ENCODE measurements around the gene LBX1. TPM values are rescaled to one million over a fixed set of nuclear protein-coding genes. Genes with fewer than 3 reads are reported as not detected.

LBX1 gene
- total RNA-seq, 1 donor from 2014 or later: not detected

GRCh38 chr10:101244321-101245050 lies 15.2 kb upstream of the LBX1 start:
- DNase-seq (ENCODE audit: low read depth in 2 of 2): no peak

DNA sequence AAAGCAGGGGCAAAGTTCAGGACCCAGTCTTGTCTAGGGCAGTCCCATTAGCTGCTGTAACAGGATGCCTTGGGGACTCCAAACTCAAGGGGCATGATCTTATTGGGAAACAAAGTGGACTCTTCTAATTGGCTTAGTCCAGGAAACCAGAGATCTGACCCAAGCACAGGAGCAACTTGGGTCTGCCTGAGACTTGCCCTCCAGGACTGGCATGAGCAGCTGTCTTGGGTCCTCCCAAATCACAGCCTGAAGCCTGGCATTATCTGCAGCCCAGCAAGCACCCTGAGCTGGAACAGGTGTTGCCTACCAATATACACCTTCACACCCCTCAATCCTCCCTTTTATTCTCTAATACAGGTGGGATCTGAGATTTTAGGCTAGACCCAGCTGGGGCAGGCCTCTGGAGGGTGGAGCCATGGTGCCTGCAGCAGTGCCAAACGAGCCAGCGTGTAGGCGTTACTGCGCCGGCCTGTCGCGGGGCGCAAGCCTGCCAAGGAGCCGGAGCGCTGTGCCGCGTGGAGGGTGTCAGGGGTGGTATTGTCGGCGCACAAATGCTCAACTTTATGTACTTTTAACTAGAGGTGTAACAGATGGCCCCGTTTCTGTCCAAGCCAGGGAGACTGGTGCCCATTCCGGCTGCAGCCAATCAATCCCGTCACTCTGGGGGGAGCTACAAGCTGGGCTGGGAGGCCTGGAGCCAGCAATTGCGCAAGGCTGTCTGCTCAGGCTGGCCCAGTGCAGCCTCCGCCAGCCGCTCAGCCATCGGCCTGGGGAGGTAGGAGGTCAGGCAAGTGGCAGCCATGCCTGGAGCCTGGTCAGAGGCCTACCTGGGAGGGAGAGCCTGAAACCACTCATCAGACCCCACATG lies 12.8 kb upstream of the LBX1 start:
- no peak for DNase-seq (ENCODE audit: low read depth in 2 of 2)

DNA sequence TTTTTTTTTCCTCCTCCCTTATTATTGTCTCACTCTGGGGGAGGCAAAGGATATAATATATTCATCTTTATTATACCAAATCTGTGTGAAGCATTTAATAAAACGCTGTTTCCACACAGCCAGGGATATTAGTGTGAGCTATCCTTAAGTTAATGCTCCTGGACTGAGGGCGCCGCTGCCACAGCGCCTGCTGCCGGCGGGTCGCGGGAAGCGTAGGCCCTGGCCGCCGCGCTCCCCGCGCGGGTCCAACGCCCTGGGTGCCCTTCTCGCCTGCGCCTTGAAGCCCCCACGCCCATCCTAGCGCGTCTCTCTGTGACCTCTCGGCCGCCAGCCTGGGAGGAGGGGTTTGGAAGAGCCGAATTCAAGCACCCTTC lies 9.5 kb upstream of the LBX1 start:
- DNase-seq (ENCODE audit: low read depth in 2 of 2): peak in 1 of 2 donors; percentile 43

DNA sequence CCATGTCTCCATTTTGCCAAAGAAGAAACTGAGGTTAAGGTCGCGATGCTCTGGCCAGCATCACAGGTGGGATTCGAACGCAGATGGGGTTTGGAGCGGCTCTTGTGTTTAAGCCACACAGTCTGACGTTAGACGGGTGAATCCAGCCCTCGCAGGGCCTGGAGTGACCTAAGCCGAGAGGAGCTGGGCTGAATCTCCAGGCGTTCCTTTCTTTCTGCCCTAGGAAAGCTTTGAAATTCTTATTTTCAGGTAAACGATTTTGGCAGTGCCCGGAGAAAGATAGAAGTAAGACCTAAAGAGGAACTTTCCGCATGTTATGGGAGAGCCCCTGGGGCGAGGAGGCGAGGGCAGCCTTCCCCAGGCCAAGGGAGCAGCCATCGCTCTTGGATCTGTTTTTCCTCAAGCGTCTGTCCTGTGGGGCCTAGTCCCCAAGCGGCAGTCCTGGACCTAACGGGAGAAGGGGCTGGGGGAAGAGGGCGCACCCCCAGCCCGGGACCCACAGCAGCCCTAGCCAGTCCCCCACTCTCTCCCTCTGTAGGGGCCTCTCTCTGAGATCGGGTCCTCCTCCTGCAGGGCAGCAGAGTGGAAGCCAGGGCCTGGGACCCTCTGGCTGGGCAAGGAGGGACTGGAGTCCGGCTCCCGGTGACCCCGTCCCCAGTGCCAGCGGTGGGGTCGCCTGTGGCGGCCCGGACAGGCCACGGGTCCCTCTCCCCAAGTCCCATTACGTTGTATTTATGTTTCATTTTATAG lies 8.9 kb upstream of the LBX1 start:
- no peak for DNase-seq (ENCODE audit: low read depth in 2 of 2)

DNA sequence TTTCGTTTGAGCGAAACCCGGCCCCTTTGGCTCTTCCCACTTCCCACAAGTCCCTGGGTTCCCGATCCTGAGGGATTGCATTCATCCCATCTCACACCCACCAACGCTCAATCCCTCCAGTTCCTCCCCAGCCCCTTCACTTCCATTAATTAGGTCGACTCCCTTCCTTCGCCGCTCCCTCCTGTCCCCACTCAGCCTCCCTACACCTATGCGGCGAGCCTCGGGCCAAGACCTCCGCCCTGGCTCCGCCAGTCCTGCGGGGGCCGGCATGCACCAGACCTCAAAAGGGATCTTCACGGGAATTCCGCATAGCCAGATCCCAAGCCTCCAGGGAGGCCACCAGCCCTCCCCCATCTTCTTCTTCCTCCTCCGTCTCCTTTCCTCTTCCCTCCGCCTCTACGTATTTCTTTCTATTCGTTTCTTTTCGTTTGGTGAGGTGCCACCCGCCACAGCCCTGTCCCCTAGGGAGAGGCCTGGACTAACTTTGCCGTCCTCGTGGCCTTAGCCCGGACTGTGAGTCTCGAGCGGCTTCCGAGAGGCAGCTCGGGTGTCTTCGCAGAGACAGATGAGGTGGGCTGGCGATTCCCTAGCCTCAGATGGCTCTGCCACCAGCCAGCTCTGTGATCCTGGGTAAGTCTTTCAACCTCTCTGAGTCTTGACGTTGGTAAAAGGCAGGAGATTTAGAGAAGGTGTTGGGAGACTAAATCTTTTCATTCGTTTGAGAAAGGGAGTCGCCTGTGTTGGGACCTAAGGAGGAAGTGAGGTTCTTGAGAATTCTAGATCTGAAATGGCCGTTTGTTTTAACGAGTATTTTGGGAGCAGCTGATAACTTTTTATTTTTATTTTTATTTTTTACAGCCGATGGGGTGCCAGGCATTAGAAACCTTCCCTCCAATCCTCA lies 8.1 kb upstream of the LBX1 start:
- DNase-seq (ENCODE audit: low read depth in 2 of 2): no peak

DNA sequence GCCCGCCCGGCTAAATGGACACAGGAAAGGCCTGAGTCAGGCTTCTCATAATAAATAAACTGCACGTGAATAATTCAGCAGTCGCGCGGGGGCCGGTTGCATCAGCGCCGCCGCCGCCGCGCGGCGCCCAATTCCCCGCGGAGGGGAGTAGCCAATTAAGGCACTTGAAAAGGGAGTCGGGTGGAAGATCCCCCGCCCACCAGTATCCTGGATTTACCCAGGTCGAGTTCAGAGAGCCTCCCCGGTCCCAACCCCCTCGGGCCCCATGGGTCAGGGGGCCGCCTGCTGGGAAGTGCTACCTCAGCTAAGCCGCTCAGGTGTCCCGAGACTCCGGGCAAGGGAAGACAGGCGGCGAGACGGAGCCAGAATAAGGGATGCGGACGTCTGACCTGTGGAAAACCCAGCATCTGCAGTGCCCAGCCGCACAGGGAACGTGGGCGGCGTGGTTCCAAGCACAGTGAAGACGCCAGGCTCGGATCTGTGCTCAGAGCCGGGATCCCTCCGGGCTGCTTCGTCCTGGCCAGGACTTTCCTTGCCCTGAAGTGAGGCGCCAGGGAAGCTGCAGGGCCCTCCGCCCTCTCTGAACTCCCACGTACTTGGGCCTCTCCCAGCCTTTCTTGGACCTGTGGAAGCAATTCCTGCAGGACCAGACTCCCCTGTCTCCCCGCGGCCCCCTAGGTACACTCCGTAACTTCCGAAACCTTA lies 7.3 kb upstream of the LBX1 start:
- DNase-seq (ENCODE audit: low read depth in 2 of 2): no peak

DNA sequence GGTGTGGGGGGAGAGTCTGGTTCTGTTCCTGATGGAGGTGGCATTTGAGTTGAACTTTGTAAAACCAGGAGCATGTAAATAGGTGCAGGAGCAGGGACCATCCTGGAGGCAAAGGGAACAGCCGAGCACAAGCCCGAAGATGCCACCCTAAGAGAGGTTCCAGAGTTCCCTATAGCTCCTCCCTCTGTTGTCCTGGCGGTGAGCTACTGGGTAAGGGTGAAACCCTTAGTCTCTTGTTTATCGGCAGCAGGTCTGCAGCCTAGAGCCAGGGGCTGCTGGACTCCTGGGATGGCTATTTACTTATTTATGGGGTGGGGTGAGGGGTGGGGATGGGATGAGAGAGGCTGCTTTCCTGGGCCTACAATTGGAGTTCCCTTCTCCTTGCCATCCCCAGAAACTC lies 6.5 kb upstream of the LBX1 start:
- DNase-seq (ENCODE audit: low read depth in 2 of 2): no peak

DNA sequence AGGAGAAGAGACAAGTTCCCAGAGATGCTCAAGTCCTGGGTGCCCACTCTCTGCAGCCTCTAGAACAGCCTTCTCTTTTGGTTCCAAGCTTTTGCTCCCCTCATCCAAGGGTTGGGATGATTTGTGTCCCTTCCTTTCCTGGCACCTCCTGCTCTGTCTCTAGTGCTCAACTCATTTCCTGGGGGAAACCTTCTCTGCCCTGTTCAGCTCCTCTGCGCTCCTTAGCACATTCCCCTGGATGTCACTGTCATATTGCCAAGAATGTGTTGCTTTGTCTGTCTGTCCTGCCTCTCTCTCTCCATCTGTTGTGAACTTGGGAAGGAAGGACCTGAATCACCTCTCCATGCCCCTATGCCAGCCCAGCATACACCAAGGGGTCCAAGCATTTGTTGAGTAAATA lies 5.1 kb upstream of the LBX1 start:
- no peak for DNase-seq (ENCODE audit: low read depth in 2 of 2)

DNA sequence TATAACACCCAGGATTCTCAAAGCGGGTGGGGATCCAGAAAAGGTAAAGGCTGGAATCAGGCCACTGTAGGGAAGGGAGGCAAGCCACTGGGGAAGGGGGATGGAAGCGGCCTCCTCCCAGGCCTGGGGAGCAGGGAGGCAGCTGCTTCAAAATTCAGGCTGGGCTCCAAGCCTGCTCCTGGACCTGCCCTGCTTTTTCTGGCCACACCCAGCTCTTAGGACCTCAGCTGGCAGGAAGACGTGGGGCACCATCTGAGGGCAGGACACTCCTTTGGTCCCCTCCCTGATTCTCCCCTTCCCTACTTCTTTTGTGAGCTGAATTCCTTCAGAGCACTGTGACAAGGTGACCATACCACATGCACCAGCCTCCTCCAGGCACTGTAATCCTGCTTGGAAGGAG lies 4.6 kb upstream of the LBX1 start:
- DNase-seq (ENCODE audit: low read depth in 2 of 2): no peak

- DNase-seq (ENCODE audit: low read depth in 2 of 2): no peak
Measured at GRCh38 chr10:101233443-101233842, 4.2 kb upstream of the LBX1 start.

GRCh38 chr10:101231912-101232689 lies 2.8 kb upstream of the LBX1 start:
- DNase-seq (ENCODE audit: low read depth in 2 of 2): no peak

GRCh38 chr10:101231092-101231491 lies 1.8 kb upstream of the LBX1 start:
- DNase-seq (ENCODE audit: low read depth in 2 of 2): no peak

DNA sequence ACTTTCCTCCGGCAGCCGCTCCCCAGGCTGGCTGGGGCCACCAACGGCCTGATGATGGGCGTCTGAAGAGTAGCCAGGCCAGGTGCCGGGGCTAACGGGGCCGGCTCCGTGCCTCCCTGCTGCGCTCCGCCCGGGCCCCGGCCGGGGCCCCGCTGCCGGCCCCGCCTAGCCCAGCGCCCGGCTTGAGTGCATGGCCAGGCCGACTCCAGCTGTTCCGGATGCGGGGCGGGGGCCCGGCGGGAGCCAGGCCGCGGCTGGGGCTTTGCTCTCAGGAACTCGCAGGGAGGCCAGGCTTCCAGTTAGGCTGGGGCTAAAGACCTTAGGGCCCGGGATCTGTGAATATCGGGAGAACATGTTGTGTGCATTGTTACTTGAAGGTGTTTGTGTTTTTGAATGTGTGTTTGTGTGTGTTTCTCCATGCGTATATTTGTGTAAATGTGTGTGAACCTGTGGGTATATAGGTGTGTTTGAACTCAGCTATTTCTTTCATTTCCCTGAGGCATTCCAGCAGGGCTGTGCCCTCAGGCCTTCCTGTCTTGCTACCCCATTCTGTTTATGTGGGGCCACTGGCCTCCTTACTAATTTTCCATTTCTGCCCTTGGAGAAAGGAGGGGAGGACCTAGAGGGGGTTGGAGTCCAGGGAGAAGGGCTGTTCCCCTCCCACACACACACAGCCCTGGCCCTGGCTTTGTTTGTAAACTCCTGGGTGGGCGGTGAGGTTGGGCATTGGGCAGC lies 1.1 kb upstream of the LBX1 start:
- no peak for DNase-seq (ENCODE audit: low read depth in 2 of 2)

DNA sequence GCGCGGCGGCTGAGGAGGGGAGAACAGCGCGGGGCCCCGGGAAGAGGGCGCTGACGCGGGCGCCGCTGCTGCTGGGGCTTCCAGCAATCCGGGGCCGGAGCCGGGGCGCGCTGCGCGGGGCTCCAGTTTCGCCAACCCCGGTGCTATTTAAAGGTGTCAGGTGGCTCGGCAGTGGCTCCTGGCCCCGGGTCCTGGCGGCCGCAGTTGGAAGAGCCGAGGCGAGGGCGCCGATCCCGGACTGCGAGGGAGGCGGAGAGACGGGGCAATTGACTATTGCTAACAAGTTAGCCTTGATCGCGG lies 347 bp downstream of the LBX1 start:
- DNase-seq (ENCODE audit: low read depth in 2 of 2): no peak

GRCh38 chr10:101228153-101228965 lies 904 bp downstream of the LBX1 start:
- no peak for DNase-seq (ENCODE audit: low read depth in 2 of 2)

DNA sequence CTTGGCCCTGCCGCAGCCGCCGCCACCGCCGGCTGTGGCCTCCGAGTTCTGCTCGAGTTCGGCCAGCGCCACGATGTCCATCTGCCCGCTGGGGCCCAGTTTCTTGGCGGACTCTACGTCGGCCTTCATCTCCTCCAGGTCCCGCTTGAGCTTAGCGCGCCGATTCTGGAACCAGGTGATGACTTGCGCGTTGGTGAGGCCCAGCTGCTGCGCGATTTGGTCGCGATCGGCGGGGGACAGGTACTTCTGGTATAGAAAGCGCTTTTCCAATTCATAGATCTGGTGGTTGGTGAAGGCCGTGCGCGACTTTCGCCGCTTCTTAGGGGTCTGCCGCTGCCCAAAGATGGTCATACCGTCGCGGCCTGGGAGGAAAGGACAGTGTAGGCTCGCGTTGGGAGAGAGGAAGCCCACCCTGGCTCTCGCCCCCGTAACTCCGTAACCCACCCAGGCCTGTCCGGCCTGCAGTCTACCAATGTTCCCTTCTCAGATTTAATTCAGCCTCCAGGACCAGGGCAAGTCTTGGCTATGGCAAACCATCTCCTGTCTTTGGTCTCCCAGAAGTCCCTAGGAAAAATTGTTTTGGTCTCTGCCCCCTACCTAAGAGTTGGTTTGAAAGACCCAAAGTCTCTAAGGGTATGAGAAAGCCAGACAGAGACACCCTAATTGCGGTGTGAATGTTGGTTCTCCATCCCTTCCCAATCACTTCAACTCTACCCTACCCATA lies 1.7 kb downstream of the LBX1 start:
- DNase-seq (ENCODE audit: low read depth in 2 of 2): no peak

- no peak for DNase-seq (ENCODE audit: low read depth in 2 of 2)
Measured at GRCh38 chr10:101226491-101227428, 2.5 kb downstream of the LBX1 start.

All from dermis microvascular lymphatic vessel endothelial cell (primary cell).